Neural progenitor cell (in vitro differentiated cells): ENCODE measurements around the gene PLEKHA7. TPM values are rescaled to one million over a fixed set of nuclear protein-coding genes. Genes with fewer than 3 reads are reported as not detected.

Experiments used
- DNase-seq: peaks from one replicate; pipeline ENCODE4 v3.0.0-alpha.2; 2016; ENCODE audit warnings: low spot score
- H2AFZ ChIP-seq: fragments of 200-600 bp; sonication (generic); replicated peaks from 2 replicates; pipeline ENCODE4 v1.6.1; 2016; ENCODE audit warnings: antibody characterized with exemption
- H3F3A ChIP-seq: fragments of 200-600 bp; sonication (generic); 2 replicates; pipeline ENCODE4 v1.6.1; 2016; ENCODE audit warnings: antibody characterized with exemption, low read depth
- H3K27ac ChIP-seq: fragments of 200-600 bp; sonication (generic); 2 replicates; pipeline ENCODE4 v1.5.1; 2016; ENCODE audit warnings: mild to moderate bottlenecking
- H3K27me3 ChIP-seq: fragments of 200-600 bp; sonication (generic); 2 replicates; pipeline ENCODE4 v1.6.1; 2016; ENCODE audit warnings: mild to moderate bottlenecking, moderate library complexity
- H3K36me3 ChIP-seq: fragments of 200-600 bp; sonication (generic); 2 replicates; pipeline ENCODE4 v1.5.1; 2016
- H3K4me1 ChIP-seq: fragments of 200-600 bp; sonication (generic); 2 replicates; pipeline ENCODE4 v1.6.1; 2016; ENCODE audit warnings: mixed run types
- H3K4me2 ChIP-seq: fragments of 200-600 bp; sonication (generic); 2 replicates; pipeline ENCODE4 v1.6.1; 2016
- H3K4me3 ChIP-seq: fragments of 200-600 bp; sonication (generic); 2 replicates; pipeline ENCODE4 v1.5.1; 2016
- H3K79me2 ChIP-seq: fragments of 200-600 bp; sonication (generic); 2 replicates; pipeline ENCODE4 v1.6.1; 2016; ENCODE audit warnings: low read depth
- H3K9ac ChIP-seq: fragments of 200-600 bp; sonication (generic); 2 replicates; pipeline ENCODE4 v1.6.1; 2016
- H3K9me3 ChIP-seq: fragments of 200-600 bp; sonication (generic); 2 replicates; pipeline ENCODE4 v1.5.1; 2016; ENCODE audit warnings: low read depth
- H4K20me1 ChIP-seq: fragments of 200-600 bp; sonication (generic); 2 replicates; pipeline ENCODE4 v1.6.1; 2016; ENCODE audit warnings: low read depth
- H3K27ac Mint-ChIP-seq: 3 replicates; pipeline ENCODE4 v1.8.0; 2021; ENCODE audit warnings: mixed read lengths
- H3K27me3 Mint-ChIP-seq: 2 replicates; pipeline ENCODE4 v1.8.0; 2022; ENCODE audit warnings: low read depth, mild to moderate bottlenecking, inconsistent platforms, moderate library complexity, mixed read lengths; ENCODE audit not compliant: insufficient read depth
- H3K36me3 Mint-ChIP-seq: 3 replicates; pipeline ENCODE4 v1.8.0; 2021; ENCODE audit warnings: mixed read lengths
- H3K4me1 Mint-ChIP-seq: 3 replicates; pipeline ENCODE4 v1.8.0; 2021; ENCODE audit warnings: mixed read lengths
- H3K4me3 Mint-ChIP-seq: 3 replicates; pipeline ENCODE4 v1.8.0; 2021; ENCODE audit warnings: mild to moderate bottlenecking, moderate library complexity, mixed read lengths
- H3K9me3 Mint-ChIP-seq: 3 replicates; pipeline ENCODE4 v1.8.0; 2020; ENCODE audit warnings: mixed read lengths
- EZH2 ChIP-seq: fragments of 200-600 bp; sonication (generic); IDR thresholded peaks from 2 replicates; pipeline ENCODE4 v1.6.1; 2017; ENCODE audit warnings: antibody characterized with exemption, mild to moderate bottlenecking, moderate library complexity
- EZH2phosphoT487 ChIP-seq: fragments of 200-600 bp; sonication (generic); IDR thresholded peaks from 2 replicates; pipeline ENCODE4 v1.6.1; 2017; ENCODE audit warnings: antibody characterized with exemption
- total RNA-seq: library from RNA; depleted of rRNA; stranded (reverse); fragments of >200 nt; gene quantifications from 2 replicates; pipeline ENCODE4 v1.2.3, GENCODE V29; 2015; ENCODE audit warnings: low replicate concordance
- TF ChIP-seq, protein P1 (sequence below): fragments of 200-600 bp; sonication (generic); IDR thresholded peaks from 2 replicates; pipeline ENCODE4 v1.5.1; 2017; ENCODE audit warnings: antibody characterized with exemption, mild to moderate bottlenecking

Gene PLEKHA7
- total RNA-seq, 1 donor from 2014 or later: 20.3 TPM

DNA sequence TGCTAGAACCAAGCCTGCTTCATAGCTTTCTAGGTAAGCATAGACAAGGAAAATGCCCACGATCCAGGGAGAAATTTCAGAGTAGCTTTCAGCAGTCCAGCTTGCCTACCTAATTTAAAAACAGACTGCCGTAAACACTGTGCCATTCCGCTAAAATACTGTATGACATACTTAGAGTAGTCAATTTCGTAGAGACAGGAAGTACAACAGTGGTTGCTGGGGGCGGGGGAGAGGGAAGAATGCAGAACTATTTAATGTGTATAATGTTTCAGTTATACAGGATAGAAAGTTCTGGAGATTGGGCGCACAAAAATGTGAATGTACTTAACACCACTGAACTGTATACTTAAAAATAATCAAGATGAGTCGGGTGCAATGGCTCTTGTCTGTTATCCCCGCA, 219.1 kb downstream of the PLEKHA7 start:
- no peak overlapping the region for H3K4me3 ChIP-seq
- no peaks in the 10 kb centered on the region for H3F3A ChIP-seq
- no peaks in the 10 kb centered on the region for H3K27me3 ChIP-seq
- H3K4me2 ChIP-seq: no peak overlapping the region
- no peak overlapping the region for H3K9ac ChIP-seq
- Mint-ChIP-seq H3K9me3 (no peaks in the 10 kb centered on the region), H3K4me1 (peaks cover 23% of the 10 kb centered on the region), H3K36me3 (peaks cover 22% of the 10 kb centered on the region), H3K27me3 (no peaks in the 10 kb centered on the region), H3K27ac (peak overlapping the region; percentile 33), H3K4me3 (no peak overlapping the region)
- H3K27ac ChIP-seq: no peak overlapping the region
- H3K36me3 ChIP-seq: no peaks in the 10 kb centered on the region
- DNase-seq: no peak
- no peaks in the 10 kb centered on the region for H3K79me2 ChIP-seq
- H2AFZ ChIP-seq: no peak overlapping the region
- H4K20me1 ChIP-seq: no peaks in the 10 kb centered on the region
- H3K4me1 ChIP-seq: peaks cover 20% of the 10 kb centered on the region
- no peaks in the 10 kb centered on the region for H3K9me3 ChIP-seq
- no peak for TF ChIP-seq EZH2
- TF ChIP-seq, protein P1, sequence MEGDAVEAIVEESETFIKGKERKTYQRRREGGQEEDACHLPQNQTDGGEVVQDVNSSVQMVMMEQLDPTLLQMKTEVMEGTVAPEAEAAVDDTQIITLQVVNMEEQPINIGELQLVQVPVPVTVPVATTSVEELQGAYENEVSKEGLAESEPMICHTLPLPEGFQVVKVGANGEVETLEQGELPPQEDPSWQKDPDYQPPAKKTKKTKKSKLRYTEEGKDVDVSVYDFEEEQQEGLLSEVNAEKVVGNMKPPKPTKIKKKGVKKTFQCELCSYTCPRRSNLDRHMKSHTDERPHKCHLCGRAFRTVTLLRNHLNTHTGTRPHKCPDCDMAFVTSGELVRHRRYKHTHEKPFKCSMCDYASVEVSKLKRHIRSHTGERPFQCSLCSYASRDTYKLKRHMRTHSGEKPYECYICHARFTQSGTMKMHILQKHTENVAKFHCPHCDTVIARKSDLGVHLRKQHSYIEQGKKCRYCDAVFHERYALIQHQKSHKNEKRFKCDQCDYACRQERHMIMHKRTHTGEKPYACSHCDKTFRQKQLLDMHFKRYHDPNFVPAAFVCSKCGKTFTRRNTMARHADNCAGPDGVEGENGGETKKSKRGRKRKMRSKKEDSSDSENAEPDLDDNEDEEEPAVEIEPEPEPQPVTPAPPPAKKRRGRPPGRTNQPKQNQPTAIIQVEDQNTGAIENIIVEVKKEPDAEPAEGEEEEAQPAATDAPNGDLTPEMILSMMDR: no peak
- TF ChIP-seq EZH2phosphoT487: no peak

DNA sequence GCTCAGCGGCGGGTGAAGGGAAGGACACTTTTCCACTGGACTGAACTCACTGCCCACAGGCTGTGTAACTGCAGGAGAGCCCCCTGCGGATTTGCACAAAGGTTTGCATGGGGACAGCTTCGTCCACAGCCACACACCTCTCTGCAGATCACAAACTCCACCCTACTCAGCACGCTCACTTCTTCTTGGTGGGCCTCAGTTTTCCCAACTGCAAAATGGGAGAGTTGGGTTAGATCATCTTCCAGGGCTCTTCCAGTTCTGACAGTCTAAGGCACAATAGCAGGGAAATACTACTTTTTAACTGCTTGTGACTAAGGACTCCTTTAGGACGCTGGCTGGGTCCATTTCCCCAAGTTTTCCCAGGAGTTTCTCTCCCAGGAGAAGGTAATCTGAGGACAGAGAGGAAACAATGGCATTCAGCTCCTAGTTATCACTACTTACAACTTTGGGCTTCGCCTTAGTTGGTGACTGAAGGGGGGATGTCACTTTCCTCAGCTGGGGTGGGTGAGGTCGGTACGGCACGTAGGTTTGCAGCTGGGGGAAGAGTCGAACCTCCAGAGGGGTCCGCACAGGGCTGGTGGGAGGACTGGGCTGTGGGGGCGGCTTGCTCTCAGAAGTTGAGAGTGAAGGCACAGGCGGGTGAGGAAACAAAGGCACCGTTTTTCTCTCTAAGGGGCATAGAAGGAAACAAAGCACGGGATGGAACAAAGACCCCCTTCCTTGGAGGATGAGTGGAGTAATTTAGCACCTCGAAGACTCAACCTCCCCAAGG, 220.0 kb downstream of the PLEKHA7 start:
- H3K4me2 ChIP-seq: no peak overlapping the region
- H3K27ac ChIP-seq: no peak overlapping the region
- TF ChIP-seq, protein P1: no peak
- no peak for TF ChIP-seq EZH2
- TF ChIP-seq EZH2phosphoT487: no peak
- H3K4me3 ChIP-seq: no peak overlapping the region
- Mint-ChIP-seq H3K36me3 (peaks cover 19% of the 10 kb centered on the region), H3K27ac (no peak overlapping the region), H3K4me3 (no peak overlapping the region), H3K4me1 (peaks cover 18% of the 10 kb centered on the region), H3K27me3 (no peaks in the 10 kb centered on the region), H3K9me3 (no peaks in the 10 kb centered on the region)
- peak; percentile 31 for DNase-seq
- no peaks in the 10 kb centered on the region for H4K20me1 ChIP-seq
- no peaks in the 10 kb centered on the region for H3K9me3 ChIP-seq
- H3K4me1 ChIP-seq: peaks cover 17% of the 10 kb centered on the region
- H2AFZ ChIP-seq: no peak overlapping the region
- H3K36me3 ChIP-seq: no peaks in the 10 kb centered on the region
- H3K79me2 ChIP-seq: no peaks in the 10 kb centered on the region
- H3F3A ChIP-seq: no peaks in the 10 kb centered on the region
- H3K9ac ChIP-seq: no peak overlapping the region
- no peaks in the 10 kb centered on the region for H3K27me3 ChIP-seq

DNA sequence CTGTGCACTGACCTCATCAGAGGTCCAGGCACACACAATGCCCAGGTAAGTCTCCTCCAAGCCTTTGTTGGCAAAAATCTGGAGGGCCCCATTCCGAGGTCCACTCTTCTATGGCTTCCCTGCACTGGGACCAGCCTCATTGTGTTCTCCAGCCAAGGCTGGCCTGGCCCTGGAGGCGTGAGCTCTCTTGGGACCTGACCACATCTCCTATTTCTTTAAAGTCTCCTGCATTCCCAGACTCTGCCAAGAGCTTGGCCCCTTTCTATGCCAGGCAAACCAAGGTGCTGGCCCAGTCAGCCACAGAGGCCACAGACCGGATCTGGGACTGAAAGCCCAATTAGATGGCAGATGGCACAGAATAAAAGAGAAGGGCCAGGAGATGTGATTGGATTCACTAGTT, 220.7 kb downstream of the PLEKHA7 start:
- Histone ChIP-seq H3K9me3 (no peaks in the 10 kb centered on the region), H3F3A (no peaks in the 10 kb centered on the region), H4K20me1 (no peaks in the 10 kb centered on the region), H3K36me3 (no peaks in the 10 kb centered on the region), H3K27ac (no peak overlapping the region), H3K79me2 (no peaks in the 10 kb centered on the region), H3K4me2 (no peak overlapping the region), H2AFZ (no peak overlapping the region), H3K9ac (no peak overlapping the region), H3K4me1 (peaks cover 17% of the 10 kb centered on the region), H3K4me3 (no peak overlapping the region), H3K27me3 (no peaks in the 10 kb centered on the region)
- DNase-seq: no peak
- TF ChIP-seq EZH2phosphoT487 (no peak), EZH2 (no peak)
- TF ChIP-seq, protein P1: no peak
- Mint-ChIP-seq H3K9me3 (no peaks in the 10 kb centered on the region), H3K4me3 (no peak overlapping the region), H3K4me1 (peaks cover 21% of the 10 kb centered on the region), H3K27me3 (no peaks in the 10 kb centered on the region), H3K36me3 (peaks cover 19% of the 10 kb centered on the region), H3K27ac (no peak overlapping the region)
